ENCODE measurements around the gene IL10. TPM values are rescaled to one million over a fixed set of nuclear protein-coding genes. Genes with fewer than 3 reads are reported as not detected.

IL10 gene
- total RNA-seq, 1 donor from 2014 or later, result 3.4 TPM

- Mint-ChIP-seq H3K27ac (no peak overlapping the region), H3K27me3 (no peaks in the 10 kb centered on the region)
- POLR2A ChIA-PET, result interaction anchor here (0.7 kb wide), 1 partner anchor 781 kb away, joined by 4 read pairs; no protein-coding TSS in a partner anchor
Observed at GRCh38 chr1:206800411-206800810, 28.1 kb upstream of the IL10 start.

GRCh38 chr1:206799311-206799710 is 27.0 kb upstream of the IL10 start:
- CTCF ChIA-PET, result interaction anchor here (1.2 to 2.9 kb wide), 7 partner anchors 8 to 65 kb away, joined by 3 to 14 read pairs (median 6); no protein-coding TSS in a partner anchor
- DNase-seq (no peak), ATAC-seq (ENCODE audit: low read depth) (no peak)
- Mint-ChIP-seq H3K9me3 (no peaks in the 10 kb centered on the region), H3K27me3 (no peaks in the 10 kb centered on the region), H3K27ac (no peak overlapping the region), H3K36me3 (ENCODE audit: low read depth) (no peaks in the 10 kb centered on the region), H3K4me1 (peaks cover 73% of the 10 kb centered on the region), H3K4me3 (no peak overlapping the region)
- POLR2A ChIA-PET, result interaction anchor here (0.7 to 1.6 kb wide), 3 partner anchors 29 to 60 kb away, joined by 3 read pairs; partner anchors contain the start of gene IL19
- intact Hi-C loops (cut with micrococcal nuclease), result no loop called here
- no peak for TF ChIP-seq CTCF (IDR thresholded peaks at IDR 0.05)

More at GRCh38 chr1:206800411-206800810, 28.1 kb upstream of the IL10 start:
- CTCF ChIA-PET, result interaction anchor here (2.7 kb wide), 1 partner anchor 7 kb away, joined by 6 read pairs; no protein-coding TSS in a partner anchor
- H3K4me3 Mint-ChIP-seq, result no peak overlapping the region
- intact Hi-C loops (cut with micrococcal nuclease), result no loop called here
- no peaks in the 10 kb centered on the region for H3K36me3 Mint-ChIP-seq (ENCODE audit: low read depth)
- H3K4me1 Mint-ChIP-seq, result peaks cover 63% of the 10 kb centered on the region
- no peaks in the 10 kb centered on the region for H3K9me3 Mint-ChIP-seq
- TF ChIP-seq CTCF (IDR thresholded peaks at IDR 0.05), result no peak
- DNase-seq, result no peak
- no peak for ATAC-seq (ENCODE audit: low read depth)

- POLR2A ChIA-PET, result interaction anchor here (1.4 to 1.6 kb wide), 2 partner anchors 28 to 59 kb away, joined by 3 read pairs; partner anchors contain the start of gene IL19
- no peak overlapping the region for H3K4me3 Mint-ChIP-seq
- intact Hi-C loops (cut with micrococcal nuclease), result no loop called here
- no peaks in the 10 kb centered on the region for H3K27me3 Mint-ChIP-seq
- no peak for ATAC-seq (ENCODE audit: low read depth)
- no peaks in the 10 kb centered on the region for H3K36me3 Mint-ChIP-seq (ENCODE audit: low read depth)
- no peak for DNase-seq
- no peaks in the 10 kb centered on the region for H3K9me3 Mint-ChIP-seq
- TF ChIP-seq CTCF (IDR thresholded peaks at IDR 0.05), result no peak
- no peak overlapping the region for H3K27ac Mint-ChIP-seq
- H3K4me1 Mint-ChIP-seq, result peaks cover 73% of the 10 kb centered on the region
- CTCF ChIA-PET, result interaction anchor here (0.9 to 2.9 kb wide), 13 partner anchors 9 to 319 kb away, joined by 3 to 14 read pairs (median 4); no protein-coding TSS in a partner anchor
Observed at GRCh38 chr1:206798384-206798996, 26.2 kb upstream of the IL10 start.

GRCh38 chr1:206797534-206798383 is 25.5 kb upstream of the IL10 start:
- no peak for TF ChIP-seq CTCF (IDR thresholded peaks at IDR 0.05)
- H3K9me3 Mint-ChIP-seq, result no peaks in the 10 kb centered on the region
- no peaks in the 10 kb centered on the region for H3K36me3 Mint-ChIP-seq (ENCODE audit: low read depth)
- intact Hi-C loops (cut with micrococcal nuclease), result no loop called here
- ChIA-PET CTCF (interaction anchor here (0.9 to 2.9 kb wide), 11 partner anchors 10 to 319 kb away, joined by 3 to 14 read pairs (median 4); no protein-coding TSS in a partner anchor), POLR2A (interaction anchor here (1.1 to 1.6 kb wide), 3 partner anchors 27 to 109 kb away, joined by 3 read pairs; partner anchors contain the start of gene IL19)
- ATAC-seq (ENCODE audit: low read depth) (peak; percentile 25), DNase-seq (no peak)
- peaks cover 73% of the 10 kb centered on the region for H3K4me1 Mint-ChIP-seq
- H3K27me3 Mint-ChIP-seq, result no peaks in the 10 kb centered on the region
- no peak overlapping the region for H3K4me3 Mint-ChIP-seq
- H3K27ac Mint-ChIP-seq, result no peak overlapping the region

Data from activated B cell treated with CpG ODN at 0.5 μM for 24 hours (primary cell).